Osteoblast (primary cell): Measurements from ENCODE around the gene IL1RL2. TPM values are rescaled to one million over a fixed set of nuclear protein-coding genes. Genes with fewer than 3 reads are reported as not detected.

Source experiments
- DNase-seq: peaks from one replicate; pipeline ENCODE4 v3.0.0; 2011; ENCODE audit warnings: low spot score, mixed read lengths; ENCODE audit not compliant: insufficient read length; ENCODE audit errors: missing footprints
- H2AFZ ChIP-seq: 2 replicates; pipeline ENCODE4 v1.6.0; 2011; ENCODE audit warnings: mild to moderate bottlenecking, low read length
- H3K27ac ChIP-seq: 2 replicates; pipeline ENCODE4 v1.5.1; 2011; ENCODE audit warnings: mild to moderate bottlenecking, low read depth, low read length, moderate library complexity
- H3K27me3 ChIP-seq: 2 replicates; pipeline ENCODE4 v1.6.0; 2012; ENCODE audit warnings: mild to moderate bottlenecking, control low read depth, inconsistent platforms, low read length, moderate library complexity; ENCODE audit not compliant: insufficient read depth
- H3K36me3 ChIP-seq: 2 replicates; pipeline ENCODE4 v1.5.1; 2011; ENCODE audit warnings: mild to moderate bottlenecking, low read length, control low read depth, moderate library complexity; ENCODE audit not compliant: insufficient read depth
- H3K4me1 ChIP-seq: 2 replicates; pipeline ENCODE4 v1.5.1; 2011; ENCODE audit warnings: mild to moderate bottlenecking, low read length, control low read depth, moderate library complexity; ENCODE audit not compliant: insufficient read depth
- H3K4me2 ChIP-seq: 2 replicates; pipeline ENCODE4 v1.6.0; 2011; ENCODE audit warnings: mild to moderate bottlenecking, low read length; ENCODE audit not compliant: insufficient read depth
- H3K4me3 ChIP-seq: fragments of 200-600 bp; sonication (generic); 3 replicates; pipeline ENCODE4 v1.5.1; 2012; ENCODE audit warnings: mild to moderate bottlenecking, low read length, inconsistent platforms; ENCODE audit not compliant: insufficient read depth
- H3K79me2 ChIP-seq: 2 replicates; pipeline ENCODE4 v1.6.0; 2012; ENCODE audit warnings: mild to moderate bottlenecking, low read length, control low read depth, inconsistent platforms; ENCODE audit not compliant: insufficient read depth
- H3K9me3 ChIP-seq: 2 replicates; pipeline ENCODE4 v1.5.1; 2011; ENCODE audit warnings: low read depth, low read length, control low read depth
- H4K20me1 ChIP-seq: 2 replicates; pipeline ENCODE4 v1.6.0; 2012; ENCODE audit warnings: mild to moderate bottlenecking, low read length, control low read depth; ENCODE audit not compliant: insufficient read depth
- CTCF ChIP-seq: IDR thresholded peaks from 2 replicates; pipeline ENCODE4 v1.5.1; 2011; ENCODE audit warnings: mild to moderate bottlenecking, low read depth, low read length, moderate library complexity; ENCODE audit errors: extremely low read depth
- total RNA-seq: library from RNA; depleted of rRNA; stranded (reverse); fragments of >200 nt; gene quantifications from 2 replicates; pipeline ENCODE4 v1.2.3, GENCODE V29; 2012

IL1RL2 gene
- total RNA-seq, 1 donor = 0.72 TPM

GRCh38 chr2:102279391-102279735 is 92.5 kb downstream of the IL1RL2 start:
- no peak overlapping the region for H2AFZ ChIP-seq
- H3K4me3 ChIP-seq = no peak overlapping the region
- H3K9me3 ChIP-seq = no peaks in the 10 kb centered on the region
- no peak for DNase-seq
- no peaks in the 10 kb centered on the region for H4K20me1 ChIP-seq
- H3K27ac ChIP-seq = no peak overlapping the region
- H3K79me2 ChIP-seq = no peaks in the 10 kb centered on the region
- no peaks in the 10 kb centered on the region for H3K36me3 ChIP-seq
- no peak for TF ChIP-seq CTCF
- H3K4me1 ChIP-seq = no peaks in the 10 kb centered on the region
- no peak overlapping the region for H3K4me2 ChIP-seq
- H3K27me3 ChIP-seq = peaks cover 4% of the 10 kb centered on the region

- DNase-seq = no peak
- peaks cover 9% of the 10 kb centered on the region for H3K27me3 ChIP-seq
- no peak for TF ChIP-seq CTCF
These were observed 95.9 kb downstream of the IL1RL2 start for GRCh38 chr2:102282678-102283091.

GRCh38 chr2:102283996-102284395 is 97.2 kb downstream of the IL1RL2 start:
- no peaks in the 10 kb centered on the region for H3K4me1 ChIP-seq
- H3K79me2 ChIP-seq = no peaks in the 10 kb centered on the region
- no peak for TF ChIP-seq CTCF
- H4K20me1 ChIP-seq = no peaks in the 10 kb centered on the region
- H3K27ac ChIP-seq = no peak overlapping the region
- H3K4me3 ChIP-seq = no peak overlapping the region
- no peak overlapping the region for H2AFZ ChIP-seq
- DNase-seq = no peak
- H3K27me3 ChIP-seq = peaks cover 9% of the 10 kb centered on the region
- H3K4me2 ChIP-seq = no peak overlapping the region
- no peaks in the 10 kb centered on the region for H3K9me3 ChIP-seq
- H3K36me3 ChIP-seq = no peaks in the 10 kb centered on the region

More at GRCh38 chr2:102282678-102283091, 95.9 kb downstream of the IL1RL2 start:
- Histone ChIP-seq H3K4me1 (no peaks in the 10 kb centered on the region), H3K27ac (no peak overlapping the region), H3K9me3 (no peaks in the 10 kb centered on the region), H3K36me3 (no peaks in the 10 kb centered on the region), H3K79me2 (no peaks in the 10 kb centered on the region), H4K20me1 (no peaks in the 10 kb centered on the region), H2AFZ (no peak overlapping the region), H3K4me3 (no peak overlapping the region), H3K4me2 (no peak overlapping the region)

- H3K36me3 ChIP-seq = no peaks in the 10 kb centered on the region
- no peak overlapping the region for H3K4me2 ChIP-seq
- no peak for TF ChIP-seq CTCF
- no peaks in the 10 kb centered on the region for H3K4me1 ChIP-seq
- no peaks in the 10 kb centered on the region for H3K9me3 ChIP-seq
- no peak overlapping the region for H3K4me3 ChIP-seq
- no peaks in the 10 kb centered on the region for H4K20me1 ChIP-seq
- no peak overlapping the region for H2AFZ ChIP-seq
- no peak for DNase-seq
- peaks cover 9% of the 10 kb centered on the region for H3K27me3 ChIP-seq
- no peaks in the 10 kb centered on the region for H3K79me2 ChIP-seq
- no peak overlapping the region for H3K27ac ChIP-seq
These were observed 97.8 kb downstream of the IL1RL2 start for GRCh38 chr2:102284611-102285010.
